Breast epithelium (tissue), 4 donors: ENCODE data around the gene SUCO. TPM values are rescaled to one million over a fixed set of nuclear protein-coding genes. Genes with fewer than 3 reads are reported as not detected.
"Not testable (repeated sequence)": the region's sequence is repeated elsewhere in the genome, so short reads cannot be mapped to it uniquely, and the experiment has no call there.

ENCODE experiments used
- DNase-seq, 2 donors: peaks; one replicate each; pipeline ENCODE4 v3.0.0-alpha.2; 2019; ENCODE audit warnings: low spot score in 2 of 2
- H3K27ac ChIP-seq, 2 donors: fragments of 200-600 bp; sonication (generic) in 1 of 2; one replicate each; pipeline ENCODE4 v1.5.1; 2016 to 2019; ENCODE audit warnings: mild to moderate bottlenecking in 1 of 2
- H3K27me3 ChIP-seq, 2 donors: fragments of 200-600 bp; sonication (generic) in 1 of 2; one replicate each; pipeline versions ENCODE4 v1.5.1 to v1.6.0; 2017 to 2019; ENCODE audit warnings: control low read depth in 1 of 2, mild to moderate bottlenecking in 1 of 2
- H3K36me3 ChIP-seq: fragments of 200-600 bp; one replicate; pipeline ENCODE4 v1.5.1; 2019
- H3K4me1 ChIP-seq, 2 donors: fragments of 200-600 bp; sonication (generic); one replicate each; pipeline ENCODE4 v1.5.1; 2016 to 2019; ENCODE audit warnings: control low read depth in 1 of 2
- H3K4me3 ChIP-seq, 3 donors: fragments of 200-600 bp; sonication (generic); 1 replicate in 2 of 3; 2 replicates in 1 of 3; pipeline ENCODE4 v1.5.1; 2016 to 2019; ENCODE audit warnings: mild to moderate bottlenecking in 3 of 3, moderate library complexity in 2 of 3
- H3K9me3 ChIP-seq, 2 donors: fragments of 200-600 bp; sonication (generic) in 1 of 2; one replicate each; pipeline ENCODE4 v1.5.1; 2016 to 2019; ENCODE audit warnings: control low read depth in 1 of 2
- CTCF ChIP-seq, 3 donors: fragments of 450-650 bp; IDR thresholded peaks; one replicate each; pipeline ENCODE4 v1.5.1; 2016 to 2017; ENCODE audit warnings: antibody characterized with exemption in 3 of 3, mild to moderate bottlenecking in 3 of 3, moderate library complexity in 3 of 3
- POLR2A ChIP-seq: fragments of 450-650 bp; IDR thresholded peaks from one replicate; pipeline ENCODE4 v1.6.1; 2016; ENCODE audit warnings: antibody characterized with exemption, mild to moderate bottlenecking, moderate library complexity
- POLR2AphosphoS5 ChIP-seq, 3 donors: sonication (generic); formaldehyde crosslinking; IDR thresholded peaks; one replicate each; pipeline ENCODE4 v1.6.1; 2017; ENCODE audit warnings: antibody characterized with exemption in 3 of 3
- intact Hi-C: fragments of 100-400 bp; cut with DNase I; formaldehyde crosslinking; loops from one replicate; pipeline ENCODE4 v1.15.1; 2023; ENCODE audit warnings: low total_unique reads
- total RNA-seq, 3 donors: library from RNA; depleted of rRNA; stranded (reverse); fragments of >200 nt; gene quantifications; one replicate each; pipeline ENCODE4 v1.1.0, GENCODE V29; 2016

Gene SUCO
- total RNA-seq, 3 donors from 2014 or later, result 29.6 to 70.8 (median 43.9) TPM

- Histone ChIP-seq H3K4me1 (no peaks in the 10 kb centered on the region), H3K27me3 (no peaks in the 10 kb centered on the region), H3K9me3 (no peaks in the 10 kb centered on the region), H3K36me3 (no peaks in the 10 kb centered on the region), H3K4me3 (no peak overlapping the region), H3K27ac (no peak overlapping the region)
- DNase-seq, result no peak
- intact Hi-C loops, result no loop called here
- TF ChIP-seq POLR2A, result no peak
These were observed 49.9 kb downstream of the SUCO start for GRCh38 chr1:172582889-172583288.

GRCh38 chr1:172585348-172585747, 52.4 kb downstream of the SUCO start:
- no peak overlapping the region for H3K4me3 ChIP-seq
- H3K4me1 ChIP-seq, result no peaks in the 10 kb centered on the region
- no peaks in the 10 kb centered on the region for H3K36me3 ChIP-seq
- H3K27ac ChIP-seq, result no peak overlapping the region
- no peaks in the 10 kb centered on the region for H3K9me3 ChIP-seq
- intact Hi-C loops, result no loop called here
- TF ChIP-seq POLR2AphosphoS5 (IDR thresholded peaks at IDR 0.05) (no peak), CTCF (IDR thresholded peaks at IDR 0.05) (no peak), POLR2A (no peak)
- no peak for DNase-seq
- no peaks in the 10 kb centered on the region for H3K27me3 ChIP-seq

- no peaks in the 10 kb centered on the region for H3K9me3 ChIP-seq
- H3K36me3 ChIP-seq, result no peaks in the 10 kb centered on the region
- TF ChIP-seq POLR2AphosphoS5 (IDR thresholded peaks at IDR 0.05) (no peak), POLR2A (no peak), CTCF (IDR thresholded peaks at IDR 0.05) (no peak)
- DNase-seq, result no peak
- H3K27ac ChIP-seq, result no peak overlapping the region
- no peak overlapping the region for H3K4me3 ChIP-seq
- no peaks in the 10 kb centered on the region for H3K27me3 ChIP-seq
- intact Hi-C loops, result no loop called here
- no peaks in the 10 kb centered on the region for H3K4me1 ChIP-seq
These were observed 52.9 kb downstream of the SUCO start for GRCh38 chr1:172585861-172586260.

- no peak for DNase-seq
- TF ChIP-seq POLR2A (no peak), POLR2AphosphoS5 (IDR thresholded peaks at IDR 0.05) (no peak), CTCF (IDR thresholded peaks at IDR 0.05) (no peak)
- intact Hi-C loops, result no loop called here
- Histone ChIP-seq H3K4me3 (no peak overlapping the region), H3K27ac (no peak overlapping the region), H3K27me3 (no peaks in the 10 kb centered on the region), H3K9me3 (no peaks in the 10 kb centered on the region), H3K4me1 (no peaks in the 10 kb centered on the region), H3K36me3 (no peaks in the 10 kb centered on the region)
These were observed 55.6 kb downstream of the SUCO start for GRCh38 chr1:172588296-172589291.

- no peaks in the 10 kb centered on the region for H3K4me1 ChIP-seq
- no peaks in the 10 kb centered on the region for H3K27me3 ChIP-seq
- no peak for TF ChIP-seq POLR2A
- no peak for TF ChIP-seq POLR2AphosphoS5 (IDR thresholded peaks at IDR 0.05)
- no peak for TF ChIP-seq CTCF (IDR thresholded peaks at IDR 0.05)
- H3K36me3 ChIP-seq, result no peaks in the 10 kb centered on the region
- H3K4me3 ChIP-seq, result no peak overlapping the region
- H3K9me3 ChIP-seq, result no peaks in the 10 kb centered on the region
- intact Hi-C loops, result no loop called here
- no peak overlapping the region for H3K27ac ChIP-seq
- DNase-seq, result no peak
These were observed 56.6 kb downstream of the SUCO start for GRCh38 chr1:172589553-172589952.

- H3K9me3 ChIP-seq, H3K27ac ChIP-seq, H3K27me3 ChIP-seq, H3K4me1 ChIP-seq, H3K36me3 ChIP-seq, intact Hi-C loops, DNase-seq, H3K4me3 ChIP-seq: not testable (repeated sequence)
These were observed 58.5 kb downstream of the SUCO start for GRCh38 chr1:172591429-172591828.

- intact Hi-C loops, result not testable (repeated sequence)
These were observed 62.1 kb downstream of the SUCO start for GRCh38 chr1:172595066-172595465.

GRCh38 chr1:172596782-172597181, 63.8 kb downstream of the SUCO start:
- DNase-seq, H3K4me1 ChIP-seq, H3K27me3 ChIP-seq, H3K4me3 ChIP-seq, H3K36me3 ChIP-seq, H3K9me3 ChIP-seq, intact Hi-C loops, H3K27ac ChIP-seq: not testable (repeated sequence)

More at GRCh38 chr1:172595066-172595465, 62.1 kb downstream of the SUCO start:
- H3K36me3 ChIP-seq, DNase-seq, H3K4me1 ChIP-seq, H3K9me3 ChIP-seq, H3K27ac ChIP-seq, H3K27me3 ChIP-seq, H3K4me3 ChIP-seq: not testable (repeated sequence)
